Skin epidermis (tissue), 12 donors: ENCODE data around the gene ATP9B.
A peak's percentile ranks its signal among the peaks of the same experiment; 100 is the strongest.
"Not testable (repeated sequence)": the region's sequence is repeated elsewhere in the genome, so short reads cannot be mapped to it uniquely, and the experiment has no call there.

Experiments
- H3K27ac ChIP-seq, 21 experiments: fragments of 200-600 bp; sonication (generic) in 11 of 21; one replicate each; pipeline ENCODE4 v1.5.0; 2020; ENCODE audit warnings: mild to moderate bottlenecking in 3 of 21, inconsistent platforms in 2 of 21, moderate library complexity in 2 of 21
- H3K4me3 ChIP-seq, 7 experiments: fragments of 200-600 bp; sonication (generic) in 2 of 7; one replicate each; pipeline ENCODE4 v1.5.0; 2020; ENCODE audit warnings: inconsistent platforms in 2 of 7, mild to moderate bottlenecking in 2 of 7, moderate library complexity in 1 of 7

ATP9B gene

GRCh38 chr18:79118797-79119196, 49.6 kb downstream of the ATP9B start:
- no peak overlapping the region for H3K4me3 ChIP-seq
- H3K27ac ChIP-seq, result no peak overlapping the region

- H3K27ac ChIP-seq, result no peak overlapping the region
- no peak overlapping the region for H3K4me3 ChIP-seq
Observed at GRCh38 chr18:79121746-79122474, 52.7 kb downstream of the ATP9B start.

GRCh38 chr18:79123948-79124347, 54.8 kb downstream of the ATP9B start:
- Histone ChIP-seq H3K4me3 (no peak overlapping the region), H3K27ac (no peak overlapping the region)

GRCh38 chr18:79129120-79129519, 59.9 kb downstream of the ATP9B start:
- Histone ChIP-seq H3K27ac (no peak overlapping the region), H3K4me3 (no peak overlapping the region)

GRCh38 chr18:79133724-79134123, 64.5 kb downstream of the ATP9B start:
- no peak overlapping the region for H3K4me3 ChIP-seq
- no peak overlapping the region for H3K27ac ChIP-seq

GRCh38 chr18:79135924-79136323, 66.7 kb downstream of the ATP9B start:
- H3K4me3 ChIP-seq, result no peak overlapping the region
- H3K27ac ChIP-seq, result no peak overlapping the region

- H3K27ac ChIP-seq, result no peak overlapping the region
Observed at GRCh38 chr18:79136742-79137141, 67.5 kb downstream of the ATP9B start.

GRCh38 chr18:79139206-79139605, 70.0 kb downstream of the ATP9B start:
- Histone ChIP-seq H3K4me3 (no peak overlapping the region), H3K27ac (no peak overlapping the region)

More at GRCh38 chr18:79136742-79137141, 67.5 kb downstream of the ATP9B start:
- H3K4me3 ChIP-seq, result no peak overlapping the region

GRCh38 chr18:79147014-79147413, 77.8 kb downstream of the ATP9B start:
- no peak overlapping the region for H3K27ac ChIP-seq
- H3K4me3 ChIP-seq, result no peak overlapping the region

- Histone ChIP-seq H3K27ac (no peak overlapping the region), H3K4me3 (no peak overlapping the region)
Observed at GRCh38 chr18:79151191-79151590, 82.0 kb downstream of the ATP9B start.

- H3K27ac ChIP-seq, result peak overlapping the region in 11 of 21 experiments; percentile 2 to 68 (median 55)
Observed at GRCh38 chr18:79156327-79156726, 87.1 kb downstream of the ATP9B start.

GRCh38 chr18:79164706-79165105, 95.5 kb downstream of the ATP9B start:
- H3K27ac ChIP-seq, result no peak overlapping the region
- no peak overlapping the region for H3K4me3 ChIP-seq

More at GRCh38 chr18:79156327-79156726, 87.1 kb downstream of the ATP9B start:
- H3K4me3 ChIP-seq, result no peak overlapping the region

- Histone ChIP-seq H3K27ac (no peak overlapping the region), H3K4me3 (no peak overlapping the region)
Observed at GRCh38 chr18:79166702-79167101, 97.5 kb downstream of the ATP9B start.

GRCh38 chr18:79167526-79168190, 98.5 kb downstream of the ATP9B start:
- no peak overlapping the region for H3K4me3 ChIP-seq
- no peak overlapping the region for H3K27ac ChIP-seq

- H3K4me3 ChIP-seq, result no peak overlapping the region
- H3K27ac ChIP-seq, result no peak overlapping the region
Observed at GRCh38 chr18:79169958-79170555, 100.9 kb downstream of the ATP9B start.

GRCh38 chr18:79172331-79172730, 103.1 kb downstream of the ATP9B start:
- not testable (repeated sequence) for H3K4me3 ChIP-seq, H3K27ac ChIP-seq

GRCh38 chr18:79173742-79174141, 104.5 kb downstream of the ATP9B start:
- Histone ChIP-seq H3K4me3 (no peak overlapping the region), H3K27ac (no peak overlapping the region)

- Histone ChIP-seq H3K4me3 (no peak overlapping the region), H3K27ac (no peak overlapping the region)
Observed at GRCh38 chr18:79178113-79178531, 108.9 kb downstream of the ATP9B start.

GRCh38 chr18:79182047-79182713, 113.0 kb downstream of the ATP9B start:
- Histone ChIP-seq H3K4me3 (no peak overlapping the region), H3K27ac (no peak overlapping the region)

GRCh38 chr18:79185648-79186047, 116.5 kb downstream of the ATP9B start:
- H3K4me3 ChIP-seq, result no peak overlapping the region
- no peak overlapping the region for H3K27ac ChIP-seq
